ENCODE data around the gene SLC16A6. TPM values are rescaled to one million over a fixed set of nuclear protein-coding genes. Genes with fewer than 3 reads are reported as not detected.
A peak's percentile ranks its signal among the peaks of the same experiment; 100 is the strongest.

Gene SLC16A6
- total RNA-seq, 2 donors from 2014 or later = 0.41 to 1.2 TPM

GRCh38 chr17:68293490-68294195 is 2.7 kb upstream of the SLC16A6 start:
- Histone ChIP-seq H3K27me3 (replicated peaks; ENCODE audit: insufficient read depth) (no peaks in the 10 kb centered on the region), H3K4me3 (no peak overlapping the region), H3K27ac (no peak overlapping the region), H3K36me3 (no peaks in the 10 kb centered on the region), H3K9me3 (no peaks in the 10 kb centered on the region), H3K4me1 (ENCODE audit: control insufficient read depth in 1 of 2, low read depth in 2 of 2) (peaks cover 0 to 28% of the 10 kb centered on the region in 2 donors)
- ATAC-seq (ENCODE audit: insufficient number of reproducible peaks, low FRiP score, low read depth) (no peak), DNase-seq (ENCODE audit: low spot score) (no peak)
- no peak for TF ChIP-seq CTCF (IDR thresholded peaks at IDR 0.05)

GRCh38 chr17:68292689-68293040 is 1.7 kb upstream of the SLC16A6 start:
- TF ChIP-seq CTCF (IDR thresholded peaks at IDR 0.05) = no peak
- DNase-seq (ENCODE audit: low spot score) (no peak), ATAC-seq (ENCODE audit: insufficient number of reproducible peaks, low FRiP score, low read depth) (no peak)
- peaks cover 0 to 28% of the 10 kb centered on the region in 2 donors for H3K4me1 ChIP-seq (ENCODE audit: control insufficient read depth in 1 of 2, low read depth in 2 of 2)
- no peak overlapping the region for H3K27ac ChIP-seq
- no peaks in the 10 kb centered on the region for H3K27me3 ChIP-seq (replicated peaks; ENCODE audit: insufficient read depth)
- H3K36me3 ChIP-seq = no peaks in the 10 kb centered on the region
- H3K4me3 ChIP-seq = peak overlapping the region; percentile 83
- H3K9me3 ChIP-seq = no peaks in the 10 kb centered on the region

DNA sequence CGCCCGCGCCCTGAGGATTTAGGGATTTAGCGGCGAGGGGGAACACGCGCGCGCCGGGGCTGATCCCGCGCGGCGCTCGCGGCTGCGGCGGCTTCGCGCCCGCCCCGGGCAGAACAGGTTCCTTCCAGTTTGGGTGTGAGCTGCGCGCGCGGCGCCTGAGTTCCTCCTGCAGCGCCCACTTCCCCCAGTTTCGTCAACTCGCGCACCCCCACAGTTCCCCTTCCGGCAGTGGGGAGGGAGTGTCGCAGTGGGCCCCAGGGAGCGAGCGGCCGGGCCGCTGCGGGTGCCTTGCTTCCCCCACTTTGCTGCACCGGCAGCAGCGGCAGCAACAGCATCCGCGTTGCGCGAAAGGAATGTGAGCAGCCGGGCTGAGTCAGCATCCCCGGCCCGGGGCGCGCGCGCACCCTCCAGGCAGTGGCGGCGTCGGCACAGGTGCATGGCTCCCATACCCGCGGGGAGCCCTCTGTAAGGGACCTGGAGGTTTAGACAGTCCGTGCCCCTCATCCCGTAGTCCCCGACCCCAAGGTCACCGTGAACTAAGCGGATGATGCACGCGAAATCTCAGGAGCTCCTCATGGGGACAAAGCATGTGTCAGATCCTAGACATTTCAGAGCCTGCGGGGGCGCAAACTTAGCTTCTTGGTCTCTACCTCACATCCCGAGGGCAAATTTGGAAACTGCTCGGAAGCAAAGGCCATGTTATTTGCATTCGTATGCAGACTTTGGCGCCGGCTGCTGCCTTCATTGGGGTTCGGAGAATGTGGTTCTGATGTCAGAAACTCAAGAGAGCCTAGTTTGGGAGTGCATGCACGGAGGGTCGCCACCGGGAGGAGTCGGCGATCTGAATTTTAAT is 1.1 kb upstream of the SLC16A6 start:
- Histone ChIP-seq H3K27me3 (replicated peaks; ENCODE audit: insufficient read depth) (no peaks in the 10 kb centered on the region), H3K9me3 (no peaks in the 10 kb centered on the region), H3K27ac (peak overlapping the region in 1 of 2 donors; percentile 5), H3K4me1 (ENCODE audit: control insufficient read depth in 1 of 2, low read depth in 2 of 2) (peaks cover 0 to 28% of the 10 kb centered on the region in 2 donors), H3K36me3 (no peaks in the 10 kb centered on the region), H3K4me3 (peak overlapping the region; percentile 83)
- DNase-seq (ENCODE audit: low spot score) (no peak), ATAC-seq (ENCODE audit: insufficient number of reproducible peaks, low FRiP score, low read depth) (no peak)
- TF ChIP-seq CTCF (IDR thresholded peaks at IDR 0.05) = no peak

DNA sequence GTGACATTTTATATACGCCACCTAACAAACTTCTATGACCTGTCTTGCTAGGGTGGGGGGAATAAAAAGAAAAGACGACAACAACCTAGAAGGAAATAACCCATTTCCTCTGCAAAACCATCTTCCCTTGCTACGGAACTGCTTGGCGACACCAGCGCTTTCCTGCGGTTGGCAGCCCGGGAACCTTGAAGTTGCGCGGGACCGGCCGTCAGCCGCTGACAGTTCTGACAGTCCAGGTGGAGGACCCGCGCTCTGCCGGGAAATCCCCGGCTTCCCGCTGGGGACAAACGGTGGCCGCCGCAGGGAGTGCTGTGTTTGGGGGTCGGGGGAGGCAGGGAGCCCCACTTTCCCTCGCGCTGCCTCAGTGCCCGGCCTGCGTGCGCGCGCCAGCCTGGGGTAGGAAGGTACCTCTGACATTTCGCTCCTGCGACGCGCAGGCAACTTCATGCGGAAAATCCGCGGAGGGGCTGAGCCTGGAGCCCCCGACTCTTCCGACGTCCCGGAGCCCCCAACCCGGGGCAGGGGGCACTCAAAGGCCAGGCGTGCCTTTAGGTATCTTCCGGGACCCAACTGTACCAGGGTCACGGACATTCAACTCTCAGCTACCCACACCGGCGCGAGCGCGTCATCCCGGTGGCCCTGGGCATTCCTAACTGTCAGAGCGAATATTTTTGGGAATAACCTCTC is 516 bp downstream of the SLC16A6 start:
- H3K4me3 ChIP-seq = peak overlapping the region; percentile 83
- H3K36me3 ChIP-seq = no peaks in the 10 kb centered on the region
- H3K4me1 ChIP-seq (ENCODE audit: control insufficient read depth in 1 of 2, low read depth in 2 of 2) = peaks cover 0 to 28% of the 10 kb centered on the region in 2 donors
- H3K27ac ChIP-seq = no peak overlapping the region
- no peaks in the 10 kb centered on the region for H3K27me3 ChIP-seq (replicated peaks; ENCODE audit: insufficient read depth)
- ATAC-seq (ENCODE audit: insufficient number of reproducible peaks, low FRiP score, low read depth) = no peak
- TF ChIP-seq CTCF (IDR thresholded peaks at IDR 0.05) = no peak
- no peaks in the 10 kb centered on the region for H3K9me3 ChIP-seq
- no peak for DNase-seq (ENCODE audit: low spot score)

DNA sequence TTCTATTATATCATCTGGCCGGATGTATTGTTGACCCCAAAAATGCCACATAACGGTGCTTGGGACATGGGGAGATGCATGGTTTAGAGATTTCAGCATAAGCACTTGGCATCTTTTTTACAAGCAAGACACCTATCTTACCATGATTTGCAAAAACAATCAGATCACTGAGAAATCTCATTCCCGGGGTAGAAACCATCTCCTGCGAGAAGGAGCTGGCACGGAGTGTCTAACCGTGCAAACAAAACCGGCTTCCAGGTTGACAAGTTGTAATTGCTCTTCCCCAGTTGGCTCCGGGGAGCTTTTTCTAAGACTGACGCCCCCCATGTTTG is 1.0 kb downstream of the SLC16A6 start:
- peak overlapping the region; percentile 83 for H3K4me3 ChIP-seq
- H3K36me3 ChIP-seq = no peaks in the 10 kb centered on the region
- H3K4me1 ChIP-seq (ENCODE audit: control insufficient read depth in 1 of 2, low read depth in 2 of 2) = peaks cover 0 to 28% of the 10 kb centered on the region in 2 donors
- H3K27ac ChIP-seq = no peak overlapping the region
- TF ChIP-seq CTCF (IDR thresholded peaks at IDR 0.05) = no peak
- H3K27me3 ChIP-seq (replicated peaks; ENCODE audit: insufficient read depth) = no peaks in the 10 kb centered on the region
- ATAC-seq (ENCODE audit: insufficient number of reproducible peaks, low FRiP score, low read depth) (no peak), DNase-seq (ENCODE audit: low spot score) (no peak)
- no peaks in the 10 kb centered on the region for H3K9me3 ChIP-seq

Measured in thoracic aorta (tissue), 2 donors.